ENCODE measurements around the gene APOL4. TPM values are rescaled to one million over a fixed set of nuclear protein-coding genes. Genes with fewer than 3 reads are reported as not detected.

APOL4 gene
- total RNA-seq, 1 experiment from 2014 or later, result 0.31 TPM

DNA sequence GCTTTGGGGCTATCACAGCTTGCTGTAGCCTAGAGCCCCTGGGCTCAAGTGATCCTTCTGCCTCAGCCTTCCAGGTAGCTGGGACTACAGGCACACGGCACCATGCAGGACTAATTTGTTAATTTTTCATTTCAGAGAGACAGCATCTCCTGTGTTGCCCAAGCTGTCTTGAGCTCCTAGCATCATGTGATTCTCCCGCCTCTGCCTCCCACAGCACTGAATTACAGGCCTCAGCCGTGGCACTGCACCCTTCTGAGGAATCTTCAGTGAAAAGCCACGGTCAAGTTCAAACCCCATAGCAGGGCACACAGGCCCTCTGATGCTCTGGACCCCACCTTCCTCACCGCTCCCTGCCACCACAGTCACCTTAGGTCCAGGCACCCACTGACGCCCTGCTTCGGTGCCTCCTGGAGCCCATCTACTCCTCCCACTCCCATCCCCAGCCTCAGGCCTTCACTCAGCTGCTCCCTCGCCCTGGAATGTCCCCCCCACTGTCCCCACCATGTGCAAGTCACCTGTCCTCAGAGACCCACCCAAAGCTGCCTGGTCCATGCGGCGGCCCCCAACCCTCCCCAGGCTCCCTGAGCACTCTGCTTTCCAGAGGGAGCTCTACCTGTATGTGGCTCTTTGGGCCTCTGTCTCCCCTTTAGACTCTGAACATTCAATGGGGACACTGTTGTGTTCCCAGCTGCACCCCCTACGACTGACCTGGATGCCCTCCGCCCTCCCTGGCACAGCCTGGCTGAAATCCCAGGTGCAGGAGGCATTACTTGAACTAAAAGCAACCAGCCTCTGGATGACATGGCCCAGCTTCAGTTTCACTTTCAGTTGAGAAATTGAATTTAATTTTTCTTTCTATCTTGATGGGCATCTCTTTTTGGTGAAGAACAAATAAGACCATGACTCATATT is 36.1 kb upstream of the APOL4 start (continued):
- TF ChIP-seq JUN (CRISPR knock-in tag; IDR thresholded peaks at IDR 0.05) (no peak), ZNF396 (CRISPR knock-in tag; IDR thresholded peaks at IDR 0.05; ENCODE audit: borderline replicate concordance) (no peak)
- TF ChIP-seq, protein P1, sequence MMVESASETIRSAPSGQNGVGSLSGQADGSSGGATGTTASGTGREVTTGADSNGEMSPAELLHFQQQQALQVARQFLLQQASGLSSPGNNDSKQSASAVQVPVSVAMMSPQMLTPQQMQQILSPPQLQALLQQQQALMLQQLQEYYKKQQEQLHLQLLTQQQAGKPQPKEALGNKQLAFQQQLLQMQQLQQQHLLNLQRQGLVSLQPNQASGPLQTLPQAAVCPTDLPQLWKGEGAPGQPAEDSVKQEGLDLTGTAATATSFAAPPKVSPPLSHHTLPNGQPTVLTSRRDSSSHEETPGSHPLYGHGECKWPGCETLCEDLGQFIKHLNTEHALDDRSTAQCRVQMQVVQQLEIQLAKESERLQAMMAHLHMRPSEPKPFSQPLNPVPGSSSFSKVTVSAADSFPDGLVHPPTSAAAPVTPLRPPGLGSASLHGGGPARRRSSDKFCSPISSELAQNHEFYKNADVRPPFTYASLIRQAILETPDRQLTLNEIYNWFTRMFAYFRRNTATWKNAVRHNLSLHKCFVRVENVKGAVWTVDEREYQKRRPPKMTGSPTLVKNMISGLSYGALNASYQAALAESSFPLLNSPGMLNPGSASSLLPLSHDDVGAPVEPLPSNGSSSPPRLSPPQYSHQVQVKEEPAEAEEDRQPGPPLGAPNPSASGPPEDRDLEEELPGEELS (CRISPR knock-in tag; IDR thresholded peaks at IDR 0.05), result no peak

DNA sequence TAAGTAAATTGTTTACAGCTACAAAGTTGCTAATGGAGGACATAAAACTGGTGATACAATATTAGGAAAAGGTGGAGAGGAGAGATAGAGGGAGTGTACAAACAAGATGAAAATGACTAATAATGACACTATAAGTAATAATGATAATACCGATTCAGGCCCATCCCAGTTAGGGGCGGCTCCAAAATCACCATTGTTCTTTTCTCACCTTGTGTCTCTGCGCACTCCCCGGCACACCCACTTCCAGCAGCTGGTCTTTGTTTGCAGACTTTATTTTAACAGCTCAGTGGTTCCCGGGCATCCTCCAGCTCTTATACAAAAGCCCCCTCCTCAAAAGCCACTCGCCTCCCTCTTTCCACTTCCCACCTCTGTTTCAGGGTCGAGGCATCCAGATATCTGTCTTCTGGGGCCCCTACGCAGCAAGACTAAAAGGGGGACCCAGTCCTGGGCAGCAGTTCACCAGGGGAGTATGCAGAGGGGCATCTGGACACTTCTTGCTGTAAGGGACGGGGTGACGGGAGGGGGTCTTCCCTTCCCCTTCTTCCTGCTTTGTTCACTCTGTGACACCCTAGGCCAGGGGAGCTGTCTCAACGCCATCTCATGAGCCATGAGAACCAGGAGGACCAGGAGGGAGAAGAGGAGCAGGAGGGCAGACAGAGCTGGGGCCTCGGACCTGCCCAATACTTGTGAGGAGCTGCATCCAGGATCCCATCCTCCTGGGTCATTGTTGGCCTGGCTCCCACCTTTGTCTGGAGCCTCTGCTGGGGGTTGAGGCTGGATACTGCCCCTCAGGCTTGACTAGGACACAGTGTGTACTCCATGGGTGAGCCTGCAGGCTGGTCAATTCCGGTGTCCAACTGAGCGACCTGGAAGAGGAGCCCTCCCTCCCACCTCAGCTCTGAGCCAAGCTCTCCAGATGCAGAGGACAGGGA is 35.0 kb upstream of the APOL4 start:
- H3K36me3 Mint-ChIP-seq, result peaks cover 6% of the 10 kb centered on the region
- no peak overlapping the region for H3K27ac Mint-ChIP-seq
- ATAC-seq (no peak), DNase-seq (ENCODE audit: low spot score) (no peak)
- TF ChIP-seq OVOL2 (CRISPR knock-in tag; IDR thresholded peaks at IDR 0.05; ENCODE audit: borderline replicate concordance) (no peak), CBFB (CRISPR knock-in tag; IDR thresholded peaks at IDR 0.05; ENCODE audit: low read depth) (no peak), ZNF138 (CRISPR knock-in tag; conservative IDR thresholded peaks at IDR 0.05) (no peak), NR1H2 (CRISPR knock-in tag; IDR thresholded peaks at IDR 0.05) (no peak), TCF7 (CRISPR knock-in tag; IDR thresholded peaks at IDR 0.05; ENCODE audit: low read depth) (no peak)
- TF ChIP-seq, protein P2, sequence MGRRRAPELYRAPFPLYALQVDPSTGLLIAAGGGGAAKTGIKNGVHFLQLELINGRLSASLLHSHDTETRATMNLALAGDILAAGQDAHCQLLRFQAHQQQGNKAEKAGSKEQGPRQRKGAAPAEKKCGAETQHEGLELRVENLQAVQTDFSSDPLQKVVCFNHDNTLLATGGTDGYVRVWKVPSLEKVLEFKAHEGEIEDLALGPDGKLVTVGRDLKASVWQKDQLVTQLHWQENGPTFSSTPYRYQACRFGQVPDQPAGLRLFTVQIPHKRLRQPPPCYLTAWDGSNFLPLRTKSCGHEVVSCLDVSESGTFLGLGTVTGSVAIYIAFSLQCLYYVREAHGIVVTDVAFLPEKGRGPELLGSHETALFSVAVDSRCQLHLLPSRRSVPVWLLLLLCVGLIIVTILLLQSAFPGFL (CRISPR knock-in tag; IDR thresholded peaks at IDR 0.05; ENCODE audit: borderline replicate concordance), result no peak
- no peaks in the 10 kb centered on the region; the same call in 1 of the 2 replicates for H3K27me3 Mint-ChIP-seq (ENCODE audit: low read depth)
- ChIA-PET CTCF (interaction anchor here (0.8 to 2.1 kb wide), 7 partner anchors 23 to 245 kb away, joined by 3 to 7 read pairs (median 3); partner anchors contain the start of gene TXN2), POLR2A (no interaction called here)
- H3K9me3 Mint-ChIP-seq, result peaks cover 5% of the 10 kb centered on the region; the same call in 1 of the 2 replicates
- peaks cover 21% of the 10 kb centered on the region for H3K4me1 Mint-ChIP-seq
- no peak overlapping the region for H3K4me3 Mint-ChIP-seq

DNA sequence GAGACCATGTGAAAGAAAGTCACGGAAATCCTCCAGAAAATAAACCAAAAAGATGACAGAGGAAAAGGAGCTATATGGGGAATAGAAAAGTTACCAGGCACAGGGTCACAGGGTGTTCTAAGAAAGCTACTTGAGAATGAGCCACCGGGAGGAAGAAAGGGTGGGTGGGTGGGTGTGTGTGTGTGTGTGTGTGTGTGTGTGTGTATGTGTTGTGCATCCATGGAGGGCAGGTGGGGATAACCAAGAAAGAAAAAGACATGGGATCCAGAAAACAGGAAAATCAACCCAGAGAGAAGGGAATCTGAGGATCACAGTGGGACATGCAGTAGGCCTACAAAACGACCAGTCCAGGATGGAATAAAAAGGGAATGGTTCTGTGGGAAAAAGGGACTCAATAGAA is 34.0 kb upstream of the APOL4 start:
- CTCF ChIA-PET, result interaction anchor here (0.8 to 2.1 kb wide), 5 partner anchors 24 to 170 kb away, joined by 3 to 7 read pairs (median 4); no protein-coding TSS in a partner anchor
- peaks cover 5% of the 10 kb centered on the region; the same call in 1 of the 2 replicates for H3K9me3 Mint-ChIP-seq
- H3K36me3 Mint-ChIP-seq, result peaks cover 6% of the 10 kb centered on the region
- H3K27ac Mint-ChIP-seq, result no peak overlapping the region
- H3K4me3 Mint-ChIP-seq, result no peak overlapping the region
- H3K4me1 Mint-ChIP-seq, result peaks cover 21% of the 10 kb centered on the region
- DNase-seq (ENCODE audit: low spot score), result no peak
- POLR2A ChIA-PET, result no interaction called here
- no peaks in the 10 kb centered on the region; the same call in 1 of the 2 replicates for H3K27me3 Mint-ChIP-seq (ENCODE audit: low read depth)
- no peak for ATAC-seq
- TF ChIP-seq RELA (CRISPR knock-in tag; IDR thresholded peaks at IDR 0.05; ENCODE audit: borderline replicate concordance), result no peak
- no peak for TF ChIP-seq ZNF396 (CRISPR knock-in tag; IDR thresholded peaks at IDR 0.05; ENCODE audit: borderline replicate concordance)
- TF ChIP-seq NFATC4 (CRISPR knock-in tag; IDR thresholded peaks at IDR 0.05), result no peak
- no peak for TF ChIP-seq ZNF671 (CRISPR knock-in tag; IDR thresholded peaks at IDR 0.05)
- TF ChIP-seq OVOL2 (CRISPR knock-in tag; IDR thresholded peaks at IDR 0.05; ENCODE audit: borderline replicate concordance), result no peak
- TF ChIP-seq NFYB (CRISPR knock-in tag; conservative IDR thresholded peaks at IDR 0.05; ENCODE audit: low read depth), result no peak
- no peak for TF ChIP-seq NR2C2 (CRISPR knock-in tag; IDR thresholded peaks at IDR 0.05)
- no peak for TF ChIP-seq HMGA2 (CRISPR knock-in tag; IDR thresholded peaks at IDR 0.05)
- TF ChIP-seq, protein P3, sequence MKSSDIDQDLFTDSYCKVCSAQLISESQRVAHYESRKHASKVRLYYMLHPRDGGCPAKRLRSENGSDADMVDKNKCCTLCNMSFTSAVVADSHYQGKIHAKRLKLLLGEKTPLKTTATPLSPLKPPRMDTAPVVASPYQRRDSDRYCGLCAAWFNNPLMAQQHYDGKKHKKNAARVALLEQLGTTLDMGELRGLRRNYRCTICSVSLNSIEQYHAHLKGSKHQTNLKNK (CRISPR knock-in tag; IDR thresholded peaks at IDR 0.05), result no peak
- no peak for TF ChIP-seq FOXK1 (CRISPR knock-in tag; IDR thresholded peaks at IDR 0.05)
- TF ChIP-seq JAZF1 (CRISPR knock-in tag; IDR thresholded peaks at IDR 0.05), result no peak
- TF ChIP-seq, protein P4, sequence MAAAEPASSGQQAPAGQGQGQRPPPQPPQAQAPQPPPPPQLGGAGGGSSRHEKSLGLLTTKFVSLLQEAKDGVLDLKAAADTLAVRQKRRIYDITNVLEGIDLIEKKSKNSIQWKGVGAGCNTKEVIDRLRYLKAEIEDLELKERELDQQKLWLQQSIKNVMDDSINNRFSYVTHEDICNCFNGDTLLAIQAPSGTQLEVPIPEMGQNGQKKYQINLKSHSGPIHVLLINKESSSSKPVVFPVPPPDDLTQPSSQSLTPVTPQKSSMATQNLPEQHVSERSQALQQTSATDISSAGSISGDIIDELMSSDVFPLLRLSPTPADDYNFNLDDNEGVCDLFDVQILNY (CRISPR knock-in tag; IDR thresholded peaks at IDR 0.05), result no peak
- no peak for TF ChIP-seq FOXP1 (CRISPR knock-in tag; IDR thresholded peaks at IDR 0.05; ENCODE audit: borderline replicate concordance)
- TF ChIP-seq, protein P5, sequence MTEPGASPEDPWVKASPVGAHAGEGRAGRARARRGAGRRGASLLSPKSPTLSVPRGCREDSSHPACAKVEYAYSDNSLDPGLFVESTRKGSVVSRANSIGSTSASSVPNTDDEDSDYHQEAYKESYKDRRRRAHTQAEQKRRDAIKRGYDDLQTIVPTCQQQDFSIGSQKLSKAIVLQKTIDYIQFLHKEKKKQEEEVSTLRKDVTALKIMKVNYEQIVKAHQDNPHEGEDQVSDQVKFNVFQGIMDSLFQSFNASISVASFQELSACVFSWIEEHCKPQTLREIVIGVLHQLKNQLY (CRISPR knock-in tag; IDR thresholded peaks at IDR 0.05), result no peak
- TF ChIP-seq TEAD1 (CRISPR knock-in tag; IDR thresholded peaks at IDR 0.05), result no peak
- TF ChIP-seq, protein P6, sequence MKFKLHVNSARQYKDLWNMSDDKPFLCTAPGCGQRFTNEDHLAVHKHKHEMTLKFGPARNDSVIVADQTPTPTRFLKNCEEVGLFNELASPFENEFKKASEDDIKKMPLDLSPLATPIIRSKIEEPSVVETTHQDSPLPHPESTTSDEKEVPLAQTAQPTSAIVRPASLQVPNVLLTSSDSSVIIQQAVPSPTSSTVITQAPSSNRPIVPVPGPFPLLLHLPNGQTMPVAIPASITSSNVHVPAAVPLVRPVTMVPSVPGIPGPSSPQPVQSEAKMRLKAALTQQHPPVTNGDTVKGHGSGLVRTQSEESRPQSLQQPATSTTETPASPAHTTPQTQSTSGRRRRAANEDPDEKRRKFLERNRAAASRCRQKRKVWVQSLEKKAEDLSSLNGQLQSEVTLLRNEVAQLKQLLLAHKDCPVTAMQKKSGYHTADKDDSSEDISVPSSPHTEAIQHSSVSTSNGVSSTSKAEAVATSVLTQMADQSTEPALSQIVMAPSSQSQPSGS (CRISPR knock-in tag; IDR thresholded peaks at IDR 0.05; ENCODE audit: borderline replicate concordance, low read depth), result no peak
- TF ChIP-seq, protein P7, sequence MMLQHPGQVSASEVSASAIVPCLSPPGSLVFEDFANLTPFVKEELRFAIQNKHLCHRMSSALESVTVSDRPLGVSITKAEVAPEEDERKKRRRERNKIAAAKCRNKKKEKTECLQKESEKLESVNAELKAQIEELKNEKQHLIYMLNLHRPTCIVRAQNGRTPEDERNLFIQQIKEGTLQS (CRISPR knock-in tag; conservative IDR thresholded peaks at IDR 0.05), result no peak

All from WTC11 (cell line).